Stimulated activated CD8-positive, alpha-beta memory T cell treated with anti-CD3 and anti-CD28 coated beads, Interleukin-15, amount 100 ng/mL, for 4 hours (primary cell): Measurements from ENCODE around the gene PYGO2.
"Not testable (repeated sequence)": the region's sequence is repeated elsewhere in the genome, so short reads cannot be mapped to it uniquely, and the experiment has no call there.

ENCODE experiments used
- DNase-seq, 2 donors: peaks; one replicate each; pipeline ENCODE4 v3.0.0-alpha.2; 2020; ENCODE audit warnings: low read depth in 2 of 2

PYGO2 gene

DNA sequence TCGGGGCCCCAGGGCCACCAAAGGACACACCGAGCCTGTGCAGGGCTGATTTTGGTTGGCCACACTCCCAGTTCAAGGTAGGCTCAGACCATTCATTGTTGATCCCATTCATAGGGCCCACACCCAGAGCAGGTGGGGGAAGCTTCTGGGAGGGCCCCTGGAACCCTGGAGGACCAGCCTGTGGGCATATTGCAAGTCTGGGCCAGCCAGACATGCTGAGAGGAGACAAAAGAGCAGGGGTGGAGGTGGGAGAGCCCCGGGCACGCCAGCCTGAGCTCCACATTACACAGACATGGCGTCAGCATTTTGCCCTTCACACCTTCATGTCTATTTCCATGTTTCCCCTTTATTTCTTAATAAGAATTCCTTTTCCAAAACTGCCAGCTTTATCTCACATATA, 50.7 kb downstream of the PYGO2 start:
- DNase-seq = no peak

DNA sequence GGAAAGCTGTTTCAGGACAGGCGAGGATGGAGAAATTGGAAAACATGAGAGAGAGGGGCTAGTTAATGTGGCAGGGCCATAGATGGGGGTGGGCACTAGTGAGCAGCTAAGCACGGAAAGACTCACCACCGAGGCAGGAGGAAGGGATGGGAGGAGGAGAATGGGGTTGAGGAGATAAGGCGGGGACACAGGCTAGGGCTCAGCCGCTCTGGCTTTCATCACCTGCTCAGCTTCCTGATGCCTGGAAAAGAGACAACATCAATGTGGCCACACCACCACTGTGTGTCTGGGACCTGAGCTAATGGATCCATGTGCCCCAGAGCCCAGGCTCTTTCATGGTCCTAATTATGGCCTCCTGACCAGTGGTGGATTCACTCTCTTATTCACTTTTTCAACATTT, 52.6 kb downstream of the PYGO2 start:
- DNase-seq = no peak

- not testable (repeated sequence) for DNase-seq
Observed at GRCh38 chr1:154908129-154908528, 53.5 kb downstream of the PYGO2 start.
